Nephron (organoid): ENCODE measurements around the gene RCAN2.

Experiments used
- H3K27ac Mint-ChIP-seq, 3 experiments: 2 replicates each; pipeline ENCODE4 v1.8.0; 2020; ENCODE audit warnings: mixed read lengths in 3 of 3, mild to moderate bottlenecking in 2 of 3, moderate library complexity in 1 of 3
- H3K27me3 Mint-ChIP-seq: 2 replicates; pipeline ENCODE4 v1.8.0; 2021; ENCODE audit warnings: low read depth, mild to moderate bottlenecking, moderate library complexity, mixed read lengths
- H3K36me3 Mint-ChIP-seq: 2 replicates; pipeline ENCODE4 v1.8.0; 2020; ENCODE audit warnings: low read depth, mixed read lengths
- H3K4me1 Mint-ChIP-seq: 2 replicates; pipeline ENCODE4 v1.8.0; 2020; ENCODE audit warnings: mixed read lengths
- H3K4me3 Mint-ChIP-seq, 3 experiments: 2 replicates each; pipeline ENCODE4 v1.8.0; 2020; ENCODE audit warnings: mild to moderate bottlenecking in 3 of 3, mixed read lengths in 3 of 3, moderate library complexity in 2 of 3
- H3K9me3 Mint-ChIP-seq: 2 replicates; pipeline ENCODE4 v1.8.0; 2020; ENCODE audit warnings: mixed read lengths
- CTCF ChIP-seq, 3 experiments: fragments of 200-600 bp; sonication (generic); IDR thresholded peaks; one replicate each; pipeline ENCODE4 v1.5.0; 2021; ENCODE audit warnings: antibody characterized with exemption in 3 of 3; ENCODE audit not compliant: unreplicated experiment in 3 of 3

RCAN2 gene

DNA sequence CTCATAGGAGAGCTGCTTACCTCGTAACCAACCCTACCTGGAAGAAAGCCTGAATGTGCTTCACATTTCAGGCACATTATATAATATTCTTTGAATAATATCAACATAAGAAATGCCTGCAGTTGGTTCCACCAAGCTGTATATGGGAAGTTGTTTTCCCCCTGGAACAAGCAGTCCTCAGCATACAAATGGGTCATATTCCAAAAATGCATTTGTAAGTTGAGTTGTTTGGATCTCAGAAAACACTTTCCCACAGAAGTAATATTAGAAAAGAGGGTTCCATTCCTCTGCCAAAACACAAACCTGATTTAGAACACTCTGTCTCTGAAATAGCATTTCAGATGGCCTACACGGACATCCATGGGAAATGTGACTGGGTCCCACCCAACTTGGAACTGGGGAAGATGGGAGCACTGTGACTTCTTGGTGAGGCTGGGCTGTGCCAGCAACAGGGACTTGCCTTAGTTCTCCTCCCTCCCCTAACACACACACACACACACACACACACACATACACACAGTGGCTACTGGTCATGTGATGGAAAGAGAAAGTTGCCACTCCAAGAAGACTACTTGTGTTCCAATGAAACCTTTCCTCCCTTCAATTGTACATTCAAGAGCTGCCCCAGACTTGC is 11.4 kb upstream of the RCAN2 start:
- H3K36me3 Mint-ChIP-seq, result no peaks in the 10 kb centered on the region
- no peaks in the 10 kb centered on the region for H3K9me3 Mint-ChIP-seq
- H3K27ac Mint-ChIP-seq, result no peak overlapping the region
- no peak overlapping the region for H3K4me3 Mint-ChIP-seq
- no peak for TF ChIP-seq CTCF (IDR thresholded peaks at IDR 0.05; ENCODE audit: unreplicated experiment in 3 of 3)
- peaks cover 5% of the 10 kb centered on the region for H3K4me1 Mint-ChIP-seq
- peaks cover 11% of the 10 kb centered on the region for H3K27me3 Mint-ChIP-seq

DNA sequence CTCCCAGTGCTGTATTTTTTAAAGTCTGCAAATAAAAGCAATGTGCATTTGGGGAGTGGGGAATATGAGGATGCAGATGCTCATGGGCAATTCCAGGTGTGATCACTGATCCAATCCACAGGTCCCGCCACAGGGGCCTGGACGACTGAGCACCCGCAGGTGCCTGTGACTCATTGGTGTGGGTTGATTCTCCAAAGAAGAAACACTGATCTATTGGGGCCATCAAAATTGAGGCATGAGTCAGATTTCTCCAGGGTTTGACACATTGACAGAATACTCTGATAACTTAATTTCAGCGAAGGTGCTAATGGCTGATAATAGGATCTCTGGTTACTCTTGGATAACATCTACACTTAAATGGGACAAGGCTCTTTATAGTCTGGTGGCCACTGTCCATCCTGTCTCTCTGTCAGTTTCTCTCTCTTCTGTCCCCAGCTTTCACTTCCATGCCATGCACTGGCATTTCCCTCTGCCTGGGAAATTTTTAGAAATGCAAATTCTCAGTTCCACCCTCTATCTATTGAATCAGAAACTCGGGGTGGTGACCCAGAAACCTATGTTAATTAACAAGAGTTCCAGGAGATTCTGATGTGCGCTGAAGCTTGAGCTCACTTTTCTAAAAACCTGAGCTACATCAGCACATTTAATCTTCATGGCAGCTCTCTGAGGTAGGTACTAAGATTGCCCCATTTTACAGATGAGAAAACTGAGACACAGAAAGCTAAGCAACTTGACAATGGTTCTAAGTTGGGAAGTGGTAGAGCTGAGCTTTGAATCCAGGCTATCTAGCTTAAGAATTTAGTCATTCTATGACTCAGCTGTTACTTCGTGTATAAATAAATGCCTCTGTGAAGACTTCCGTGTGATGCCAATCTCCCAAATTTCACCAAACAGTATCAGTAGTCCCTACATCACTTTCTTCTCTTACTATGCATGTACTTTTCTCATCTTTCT is 10.2 kb upstream of the RCAN2 start:
- peaks cover 16% of the 10 kb centered on the region for H3K27me3 Mint-ChIP-seq
- H3K36me3 Mint-ChIP-seq, result no peaks in the 10 kb centered on the region
- H3K4me1 Mint-ChIP-seq, result peaks cover 5% of the 10 kb centered on the region
- no peak overlapping the region for H3K4me3 Mint-ChIP-seq
- H3K27ac Mint-ChIP-seq, result no peak overlapping the region
- no peak for TF ChIP-seq CTCF (IDR thresholded peaks at IDR 0.05; ENCODE audit: unreplicated experiment in 3 of 3)
- no peaks in the 10 kb centered on the region for H3K9me3 Mint-ChIP-seq

DNA sequence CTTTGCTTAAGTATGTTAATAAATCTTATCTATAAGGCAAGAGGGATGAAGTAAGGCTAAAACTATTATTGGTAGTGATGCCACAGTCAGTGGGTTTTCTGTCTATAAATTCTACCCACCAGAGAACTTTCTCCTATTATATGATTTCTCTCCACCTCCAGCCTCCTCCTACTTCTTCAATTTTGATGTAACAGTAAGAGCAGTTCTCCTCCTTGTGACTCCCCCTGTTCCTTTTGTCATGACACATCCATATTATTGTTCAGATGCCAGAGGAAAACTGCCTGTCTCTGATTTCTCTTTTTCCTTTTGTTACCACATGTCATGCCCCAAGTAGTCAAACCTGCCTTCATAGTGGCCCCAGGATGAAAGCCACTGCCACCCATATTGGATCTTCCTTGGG is 9.1 kb upstream of the RCAN2 start:
- Mint-ChIP-seq H3K27ac (no peak overlapping the region), H3K9me3 (no peaks in the 10 kb centered on the region), H3K4me3 (no peak overlapping the region), H3K36me3 (no peaks in the 10 kb centered on the region), H3K4me1 (peaks cover 2% of the 10 kb centered on the region), H3K27me3 (peaks cover 16% of the 10 kb centered on the region)
- TF ChIP-seq CTCF (IDR thresholded peaks at IDR 0.05; ENCODE audit: unreplicated experiment in 3 of 3), result no peak

DNA sequence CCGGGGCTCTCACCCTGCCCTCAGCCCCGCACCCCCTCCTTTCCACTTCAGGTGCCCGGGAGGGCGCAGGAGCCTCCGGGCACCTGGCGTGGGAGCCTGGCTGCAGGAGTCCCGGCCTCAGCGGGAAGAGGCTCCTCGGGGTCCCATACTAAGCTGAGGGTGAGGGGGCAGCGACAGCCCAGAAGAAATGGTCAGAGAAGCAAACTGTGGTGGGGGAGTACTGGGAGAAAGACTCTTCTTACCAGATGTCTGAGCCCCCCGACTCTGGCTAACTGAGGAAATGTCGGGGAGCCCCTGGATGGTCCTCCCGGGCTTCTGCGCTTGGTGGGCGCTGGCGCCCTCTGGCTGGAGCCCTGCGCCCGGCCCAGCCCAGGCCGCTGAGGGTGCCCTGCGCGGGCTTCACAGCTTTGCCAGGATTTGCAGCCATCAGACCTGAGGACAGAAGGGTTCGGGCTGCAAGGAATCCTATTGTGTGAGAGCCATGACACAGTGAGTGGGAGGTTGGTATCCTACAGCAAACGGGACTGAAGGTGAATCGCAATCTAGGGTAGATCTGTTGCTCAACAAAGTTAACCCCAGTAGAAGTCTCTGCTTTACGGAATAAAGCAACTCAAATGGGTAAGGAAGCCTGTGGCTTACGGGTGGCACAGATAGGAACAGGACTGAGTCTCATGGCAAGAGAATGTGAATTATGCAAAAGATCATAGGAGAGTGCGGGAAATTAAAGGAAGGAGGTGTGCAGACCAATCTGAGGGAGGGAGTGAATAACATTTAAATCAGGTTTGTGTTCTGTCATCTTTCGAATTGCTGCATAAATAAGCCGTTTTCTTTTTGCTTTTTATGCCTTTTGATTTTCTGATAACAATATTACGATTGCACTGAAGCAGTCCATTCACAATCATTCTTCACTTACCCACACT is 639 bp upstream of the RCAN2 start:
- H3K27ac Mint-ChIP-seq, result no peak overlapping the region
- peak overlapping the region; percentile 38 to 76 (median 62) for H3K4me3 Mint-ChIP-seq

More for the DNA sequence above, 639 bp upstream of the RCAN2 start:
- peak; percentile 50 to 62 (median 51) for TF ChIP-seq CTCF (IDR thresholded peaks at IDR 0.05; ENCODE audit: unreplicated experiment in 3 of 3)
- H3K27me3 Mint-ChIP-seq, result peaks cover 64% of the 10 kb centered on the region
- no peaks in the 10 kb centered on the region for H3K36me3 Mint-ChIP-seq
- H3K9me3 Mint-ChIP-seq, result no peaks in the 10 kb centered on the region
- peaks cover 10% of the 10 kb centered on the region for H3K4me1 Mint-ChIP-seq
